Frontal cortex (tissue), 4 donors: ENCODE measurements around the gene GIPC2. TPM values are rescaled to one million over a fixed set of nuclear protein-coding genes. Genes with fewer than 3 reads are reported as not detected.
"Not testable (repeated sequence)": the region's sequence is repeated elsewhere in the genome, so short reads cannot be mapped to it uniquely, and the experiment has no call there.

Source experiments
- DNase-seq, 2 donors: peaks; one replicate each; pipeline ENCODE4 v3.0.0; 2012; ENCODE audit warnings: low spot score in 2 of 2
- FAIRE-seq: peaks from 2 replicates; lab custom pipeline; 2012; peaks lifted over from hg19 to GRCh38; lab: Jason Lieb, UNC
- total RNA-seq: library from RNA; depleted of rRNA; stranded (reverse); fragments of >200 nt; gene quantifications from one replicate; pipeline ENCODE4 v1.2.3, GENCODE V29; 2014
- donor health status: control.
- donor health status: control.
- donor health status: control.

GIPC2 gene
- total RNA-seq, 1 donor from 2014 or later: 0.41 TPM

DNA sequence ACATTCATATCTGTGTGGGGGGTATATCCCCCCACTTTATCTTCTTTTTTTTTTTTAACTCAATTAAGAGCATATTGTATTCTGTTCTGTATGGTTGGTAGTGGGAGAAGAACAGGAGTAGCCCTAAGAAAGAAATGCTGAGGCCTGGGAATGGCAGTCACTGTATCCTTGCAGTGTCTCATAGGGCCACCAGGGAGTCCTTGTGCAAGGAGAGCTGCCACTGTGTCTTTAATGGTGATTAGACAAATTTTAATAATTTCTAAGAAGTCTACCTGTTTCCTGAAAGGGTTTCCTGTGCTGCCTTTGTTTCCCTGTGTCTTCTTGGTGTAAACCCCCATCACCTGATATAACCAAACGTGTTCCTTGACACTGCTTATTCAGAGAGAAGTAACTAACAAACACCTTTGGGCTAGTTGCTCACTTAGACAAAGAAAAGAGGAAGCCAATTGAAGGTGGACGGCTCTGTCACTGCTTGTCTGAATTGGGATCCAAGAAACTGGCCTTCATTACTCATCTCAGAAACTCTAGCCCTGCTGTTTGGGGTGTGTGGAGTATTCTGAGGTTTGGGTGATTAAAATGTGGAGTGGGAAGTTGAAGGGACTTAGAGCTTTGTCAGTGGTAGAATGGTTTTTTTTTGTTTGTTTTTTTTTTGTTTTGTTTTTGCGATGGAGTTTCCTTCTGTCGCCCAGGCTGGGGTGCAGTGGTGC, 15.2 kb downstream of the GIPC2 start:
- DNase-seq: no peak
- no peak for FAIRE-seq

DNA sequence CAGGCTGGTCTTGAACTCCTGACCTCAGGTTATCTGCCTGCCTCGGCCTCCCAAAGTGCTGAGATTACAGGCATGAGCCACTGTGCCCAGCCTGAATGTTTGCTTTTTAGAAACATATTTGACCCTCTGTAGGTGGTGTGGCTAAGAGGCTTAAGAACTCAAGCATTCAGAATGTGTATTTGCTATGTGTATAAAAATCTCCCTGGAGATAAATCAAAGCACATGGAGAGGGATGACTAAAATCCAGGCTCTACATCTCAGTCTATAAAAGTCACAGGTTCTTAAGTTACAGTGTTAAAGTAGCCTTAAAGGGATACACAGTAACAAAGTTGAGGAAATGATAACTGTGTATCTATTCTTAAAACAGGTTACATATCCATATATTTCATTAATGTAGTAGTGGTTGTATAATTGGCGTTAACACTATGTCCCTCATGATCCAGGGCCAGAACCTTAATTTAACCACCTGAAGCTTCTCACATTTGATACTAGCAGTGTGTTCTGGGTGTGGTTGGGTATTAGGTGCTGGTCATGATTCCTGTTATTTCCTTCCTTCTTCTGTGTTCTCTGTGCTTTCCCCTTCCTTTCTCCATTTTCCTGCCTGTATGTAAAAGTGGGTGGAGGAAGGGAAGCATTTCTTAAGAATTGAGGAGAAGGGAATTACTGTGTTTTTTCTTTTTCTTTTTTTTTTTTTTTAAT, 16.2 kb downstream of the GIPC2 start:
- DNase-seq: no peak
- no peak for FAIRE-seq

DNA sequence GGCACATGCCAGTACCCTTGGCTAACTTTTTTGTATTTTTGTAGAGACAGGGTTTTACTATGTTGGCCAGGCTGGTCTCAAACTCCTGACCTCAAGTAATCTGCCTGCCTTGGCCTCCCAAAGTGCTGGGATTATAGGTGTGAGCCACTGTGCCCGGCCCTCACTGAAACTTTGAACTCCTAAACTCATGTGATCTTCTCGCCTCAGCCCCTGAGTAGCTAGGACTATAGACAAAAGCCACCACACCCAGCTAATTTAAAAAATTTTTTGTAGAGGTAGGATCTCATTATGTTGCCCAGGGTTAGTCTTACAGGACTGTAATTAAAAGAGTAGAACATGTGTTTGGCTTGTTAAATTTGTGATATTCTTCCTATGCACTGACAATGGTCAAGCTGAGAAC, 19.1 kb downstream of the GIPC2 start:
- FAIRE-seq, DNase-seq: not testable (repeated sequence)

GRCh38 chr1:78068681-78069283, 23.0 kb downstream of the GIPC2 start:
- FAIRE-seq: no peak
- DNase-seq: no peak

DNA sequence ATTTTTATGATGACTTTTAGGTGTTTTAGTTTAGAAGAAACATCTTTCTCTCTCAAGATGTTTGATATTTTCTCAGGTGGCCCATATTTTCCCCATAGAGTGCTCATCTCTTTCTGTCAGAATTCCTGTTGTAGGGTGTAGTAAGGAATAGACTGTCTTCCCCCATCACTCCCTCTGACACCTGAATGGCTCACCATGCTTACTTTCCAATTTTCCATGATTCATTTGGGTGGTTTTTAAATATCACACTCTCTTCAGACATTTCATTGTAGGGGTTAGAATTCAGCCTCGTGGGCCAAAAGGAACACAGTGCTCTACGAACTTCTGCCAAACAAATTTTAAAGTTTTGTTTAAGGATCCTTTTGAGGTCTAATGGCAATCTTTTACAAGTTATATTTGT, 24.0 kb downstream of the GIPC2 start:
- FAIRE-seq: no peak
- DNase-seq: no peak

GRCh38 chr1:78070210-78070609, 24.4 kb downstream of the GIPC2 start:
- FAIRE-seq: no peak
- no peak for DNase-seq

DNA sequence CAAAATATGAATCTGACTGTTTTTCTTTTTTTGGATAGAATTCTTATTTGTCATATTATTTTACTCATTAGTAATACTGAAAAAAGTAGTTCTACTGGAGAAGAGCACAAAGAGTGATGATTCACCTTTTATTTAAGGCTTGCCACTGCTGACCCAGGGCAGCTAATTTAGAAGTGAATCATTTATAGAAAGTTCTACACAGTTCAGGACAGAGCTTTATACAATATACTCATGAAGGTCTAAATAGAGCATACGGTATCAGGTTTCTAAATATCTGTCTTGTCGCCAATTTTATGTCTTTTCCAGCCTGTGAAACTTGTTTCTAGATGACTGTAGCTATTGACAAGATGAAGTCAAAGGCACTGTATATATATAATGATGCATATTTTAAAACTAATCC, 25.0 kb downstream of the GIPC2 start:
- FAIRE-seq: no peak
- DNase-seq: no peak

- no peak for FAIRE-seq
- no peak for DNase-seq
Measured at GRCh38 chr1:78071696-78072095, 25.9 kb downstream of the GIPC2 start.

DNA sequence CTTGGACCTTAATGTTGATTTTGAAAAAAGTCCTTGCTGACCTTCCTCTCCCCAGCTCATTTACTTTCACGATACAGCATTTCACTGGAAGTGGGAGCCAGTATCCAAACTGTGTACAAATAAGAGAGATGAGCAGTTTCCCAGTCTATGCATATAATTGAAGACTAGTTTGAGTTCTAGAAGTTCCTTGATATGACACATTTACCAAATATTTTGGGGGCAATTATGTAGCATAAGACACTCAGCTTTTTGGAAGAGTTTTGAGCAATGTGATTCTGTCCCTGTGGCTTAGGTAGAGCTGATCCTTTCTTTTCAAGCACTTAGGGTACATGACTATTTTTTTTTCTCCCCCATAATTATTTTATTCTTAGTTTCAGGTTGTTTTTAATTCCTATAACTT, 26.4 kb downstream of the GIPC2 start:
- no peak for FAIRE-seq
- DNase-seq: no peak

- FAIRE-seq (no peak), DNase-seq (no peak)
Measured at GRCh38 chr1:78073441-78073840, 27.7 kb downstream of the GIPC2 start.

GRCh38 chr1:78075621-78076020, 29.9 kb downstream of the GIPC2 start:
- DNase-seq: no peak
- no peak for FAIRE-seq

GRCh38 chr1:78078358-78078757, 32.6 kb downstream of the GIPC2 start:
- FAIRE-seq (no peak), DNase-seq (no peak)

- FAIRE-seq (no peak), DNase-seq (no peak)
Measured at GRCh38 chr1:78079580-78079979, 33.8 kb downstream of the GIPC2 start.

DNA sequence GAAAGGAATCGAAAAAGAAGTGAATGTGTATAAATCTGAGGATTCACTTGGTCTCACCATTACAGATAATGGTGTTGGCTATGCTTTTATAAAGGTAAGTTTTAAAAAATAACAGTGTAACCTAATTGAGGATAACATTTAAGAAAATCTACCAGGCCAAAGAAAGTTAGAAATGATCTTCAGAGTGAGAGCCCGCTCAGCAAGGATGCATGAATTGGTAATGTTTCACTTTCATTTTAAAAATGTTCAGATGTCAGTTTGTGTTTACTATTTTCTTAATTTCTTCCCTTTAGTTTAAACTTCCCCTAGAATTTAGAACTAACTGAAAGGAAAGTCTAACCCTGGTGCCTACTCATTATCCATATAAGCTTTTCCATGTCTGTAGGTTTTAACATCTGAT, 35.0 kb downstream of the GIPC2 start:
- FAIRE-seq (no peak), DNase-seq (no peak)

DNA sequence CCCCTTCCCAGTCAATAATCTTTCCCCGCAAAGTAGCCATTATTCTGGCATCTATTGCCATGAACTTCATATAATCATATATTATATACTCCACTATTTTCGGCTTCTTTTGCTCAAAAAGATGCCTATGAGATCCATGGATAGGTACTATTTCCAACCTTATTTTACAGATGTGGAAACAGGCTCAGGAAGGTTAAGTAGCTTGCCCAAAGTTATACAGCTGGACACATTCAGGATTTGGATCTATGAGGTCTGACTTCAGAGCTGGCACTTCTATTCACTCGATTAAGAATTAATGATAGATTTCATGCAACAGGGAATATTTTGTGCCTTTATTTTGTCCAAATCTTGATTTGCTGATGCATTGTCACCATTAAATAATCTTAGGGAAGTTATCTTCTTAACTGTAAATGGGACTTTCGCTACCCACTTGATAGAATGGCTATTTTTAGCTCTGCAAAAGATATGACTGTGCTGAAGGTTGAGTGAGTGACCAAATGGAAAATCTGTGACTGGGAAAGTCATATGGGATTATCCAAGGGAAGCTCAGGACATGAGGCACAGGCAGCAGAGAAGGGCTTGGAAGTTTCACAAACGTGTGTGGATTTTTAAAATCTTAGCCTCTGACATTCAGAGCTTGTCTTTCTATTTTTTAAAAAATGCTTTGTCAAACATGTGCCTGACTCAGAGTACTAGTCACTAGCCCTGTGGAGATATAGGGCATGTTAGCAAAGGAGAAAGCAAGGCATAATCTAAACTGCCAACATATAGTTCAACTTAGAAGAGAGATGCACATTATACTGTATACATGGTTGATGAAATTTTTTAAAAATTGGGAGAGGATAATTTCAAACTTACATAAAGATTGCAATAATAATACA, 36.5 kb downstream of the GIPC2 start:
- FAIRE-seq: no peak
- DNase-seq: no peak

DNA sequence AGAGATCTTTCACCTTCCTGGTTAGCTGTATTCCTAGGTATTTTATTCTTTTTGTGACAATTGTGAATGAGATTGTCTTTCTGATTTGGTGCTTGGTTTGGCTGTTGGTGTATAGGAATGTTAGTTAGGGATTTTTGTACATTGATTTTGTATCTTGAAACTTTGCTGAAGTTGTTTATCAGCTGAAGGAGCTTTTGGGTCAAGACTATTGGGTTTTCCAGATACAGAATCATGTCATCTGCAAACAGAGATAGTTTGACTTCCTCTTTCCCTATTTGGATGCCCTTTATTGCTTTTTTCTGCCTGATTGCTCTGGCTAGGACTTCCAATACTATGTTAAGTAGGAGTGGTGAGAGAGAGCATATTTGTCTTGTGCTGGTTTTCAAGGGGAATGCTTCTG, 38.9 kb downstream of the GIPC2 start:
- FAIRE-seq: not testable (repeated sequence)

DNA sequence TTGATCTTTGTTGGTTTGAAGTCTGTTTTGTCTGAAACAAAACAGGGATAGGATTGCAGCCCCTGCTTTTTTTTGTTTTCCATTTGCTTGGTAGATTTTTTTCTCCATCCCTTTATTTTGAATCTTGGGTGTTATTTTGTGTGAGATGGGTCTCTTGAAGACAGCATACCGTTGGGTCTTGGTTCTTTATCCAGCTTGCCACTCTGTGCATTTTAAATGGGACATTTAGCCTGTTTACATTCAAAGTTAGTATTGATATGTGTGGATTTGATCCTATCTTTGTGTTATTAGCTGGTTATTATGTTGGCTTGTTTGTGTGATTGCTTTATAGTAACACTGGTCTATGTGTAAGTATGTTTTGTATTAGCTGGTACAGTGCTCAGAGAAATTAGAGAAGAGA, 40.9 kb downstream of the GIPC2 start:
- FAIRE-seq (no peak), DNase-seq (no peak)

More for the DNA sequence above, 38.9 kb downstream of the GIPC2 start:
- not testable (repeated sequence) for DNase-seq

GRCh38 chr1:78088015-78088414, 42.2 kb downstream of the GIPC2 start:
- FAIRE-seq: no peak
- DNase-seq: no peak

DNA sequence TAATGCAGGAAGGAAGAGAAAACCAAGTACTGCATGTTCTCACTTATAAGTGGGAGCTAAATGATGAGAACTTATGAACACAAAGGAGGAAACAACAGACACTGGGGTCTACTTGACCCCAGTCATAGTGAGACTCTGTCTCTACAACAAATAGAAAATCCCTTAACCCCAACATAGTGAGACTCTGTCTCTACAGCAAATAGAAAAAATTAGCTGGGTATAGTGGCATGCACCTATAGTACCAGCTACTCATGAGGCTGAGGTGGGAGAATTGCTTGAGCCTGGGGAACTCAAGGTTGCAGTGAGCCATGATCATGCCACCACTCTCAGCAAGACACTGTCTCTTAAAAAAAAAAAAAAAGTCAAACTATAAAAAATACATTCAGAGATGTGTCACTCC, 42.7 kb downstream of the GIPC2 start:
- DNase-seq: no peak
- no peak for FAIRE-seq

GRCh38 chr1:78089010-78089409, 43.2 kb downstream of the GIPC2 start:
- no peak for DNase-seq
- no peak for FAIRE-seq
